Limb (tissue), 2 donors: ENCODE data around the gene AKNA.

Experiments used
- DNase-seq, 2 donors: peaks; one replicate each; pipeline ENCODE4 v3.0.0-alpha.2; 2016; ENCODE audit errors: extremely low spot score in 2 of 2

Gene AKNA

GRCh38 chr9:114364134-114365041, 23.4 kb downstream of the AKNA start:
- DNase-seq: peak in 1 of 2 donors; percentile 13

GRCh38 chr9:114363424-114363823, 24.4 kb downstream of the AKNA start:
- DNase-seq: peak in 1 of 2 donors; percentile 10

- no peak for DNase-seq
Observed at GRCh38 chr9:114362394-114362793, 25.4 kb downstream of the AKNA start.

- DNase-seq: no peak
Observed at GRCh38 chr9:114361542-114361941, 26.2 kb downstream of the AKNA start.

- no peak for DNase-seq
Observed at GRCh38 chr9:114359801-114360200, 28.0 kb downstream of the AKNA start.

- no peak for DNase-seq
Observed at GRCh38 chr9:114357911-114358328, 29.9 kb downstream of the AKNA start.

- no peak for DNase-seq
Observed at GRCh38 chr9:114357360-114357759, 30.4 kb downstream of the AKNA start.

- no peak for DNase-seq
Observed at GRCh38 chr9:114356792-114357191, 31.0 kb downstream of the AKNA start.

- no peak for DNase-seq
Observed at GRCh38 chr9:114355821-114356220, 32.0 kb downstream of the AKNA start.

- no peak for DNase-seq
Observed at GRCh38 chr9:114351932-114352331, 35.9 kb downstream of the AKNA start.

- no peak for DNase-seq
Observed at GRCh38 chr9:114350636-114351401, 37.0 kb downstream of the AKNA start.

- DNase-seq: no peak
Observed at GRCh38 chr9:114349713-114350480, 37.9 kb downstream of the AKNA start.

- no peak for DNase-seq
Observed at GRCh38 chr9:114348906-114349482, 38.8 kb downstream of the AKNA start.

GRCh38 chr9:114348261-114348905, 39.4 kb downstream of the AKNA start:
- no peak for DNase-seq

GRCh38 chr9:114347675-114348074, 40.1 kb downstream of the AKNA start:
- DNase-seq: no peak

GRCh38 chr9:114346146-114346545, 41.6 kb downstream of the AKNA start:
- DNase-seq: no peak

GRCh38 chr9:114345493-114346065, 42.2 kb downstream of the AKNA start:
- DNase-seq: no peak

GRCh38 chr9:114344692-114345091, 43.1 kb downstream of the AKNA start:
- no peak for DNase-seq

GRCh38 chr9:114344188-114344566, 43.6 kb downstream of the AKNA start:
- no peak for DNase-seq

GRCh38 chr9:114343471-114344187, 44.2 kb downstream of the AKNA start:
- DNase-seq: no peak
